Fibroblast of lung (primary cell): ENCODE results near the gene NHSL2. TPM values are rescaled to one million over a fixed set of nuclear protein-coding genes. Genes with fewer than 3 reads are reported as not detected.

Source experiments
- DNase-seq, 2 donors: peaks; one replicate each; pipeline versions ENCODE4 v3.0.0 to v3.0.0-alpha.2; 2010; ENCODE audit warnings: low read depth in 2 of 2
- H2AFZ ChIP-seq: 2 replicates; pipeline ENCODE4 v1.5.1; 2012; ENCODE audit warnings: low read length, control low read depth, inconsistent platforms
- H3K27ac ChIP-seq: 2 replicates; pipeline ENCODE4 v1.5.1; 2011; ENCODE audit warnings: low read length, control low read depth; ENCODE audit not compliant: insufficient read depth
- H3K27me3 ChIP-seq: 2 replicates; pipeline ENCODE4 v1.5.1; 2011; ENCODE audit warnings: mild to moderate bottlenecking, low read length; ENCODE audit not compliant: control insufficient read depth, insufficient read depth
- H3K36me3 ChIP-seq: 2 replicates; pipeline ENCODE4 v1.5.1; 2011; ENCODE audit warnings: low read length; ENCODE audit not compliant: control insufficient read depth, insufficient read depth
- H3K4me1 ChIP-seq: 2 replicates; pipeline ENCODE4 v1.5.1; 2011; ENCODE audit warnings: low read length; ENCODE audit not compliant: control insufficient read depth, insufficient read depth; ENCODE audit errors: extremely low read depth
- H3K4me2 ChIP-seq: 2 replicates; pipeline ENCODE4 v1.5.1; 2011; ENCODE audit warnings: low read length, control low read depth; ENCODE audit not compliant: insufficient read depth; ENCODE audit errors: extremely low read depth
- H3K4me3 ChIP-seq, 4 experiments: fragments of 200-600 bp in 1 of 4; sonication (generic) in 1 of 4; replicated peaks in 1 of 4; 2 replicates each; pipeline ENCODE4 v1.5.1; 2011 to 2016; ENCODE audit warnings: low read length in 4 of 4, low read depth in 3 of 4, mild to moderate bottlenecking in 3 of 4, control low read depth in 2 of 4, inconsistent platforms in 1 of 4, mixed read lengths in 1 of 4; ENCODE audit not compliant: insufficient read depth in 1 of 4; ENCODE audit errors: control extremely low read depth in 1 of 4
- H3K79me2 ChIP-seq: 2 replicates; pipeline ENCODE4 v1.5.1; 2012; ENCODE audit warnings: mild to moderate bottlenecking, low read length, inconsistent platforms; ENCODE audit not compliant: control insufficient read depth, insufficient read depth
- H3K9ac ChIP-seq: 2 replicates; pipeline ENCODE4 v1.5.1; 2011; ENCODE audit warnings: mild to moderate bottlenecking, low read length, control low read depth; ENCODE audit not compliant: insufficient read depth
- H3K9me3 ChIP-seq: 2 replicates; pipeline ENCODE4 v1.5.1; 2012; ENCODE audit warnings: low read depth, low read length; ENCODE audit not compliant: control insufficient read depth, insufficient read depth
- H4K20me1 ChIP-seq: 2 replicates; pipeline ENCODE4 v1.5.1; 2011; ENCODE audit warnings: low read length; ENCODE audit not compliant: control insufficient read depth, insufficient read depth; ENCODE audit errors: extremely low read depth
- CTCF ChIP-seq, 2 donors: IDR thresholded peaks in 1 of 2; conservative IDR thresholded peaks in 1 of 2; 1 replicate in 1 of 2; 2 replicates in 1 of 2; pipeline ENCODE4 v1.5.1; 2011 to 2012; ENCODE audit warnings: low read length in 2 of 2, control low read depth in 1 of 2, inconsistent platforms in 1 of 2, low read depth in 1 of 2, mild to moderate bottlenecking in 1 of 2
- EZH2 ChIP-seq: IDR thresholded peaks from 2 replicates; pipeline ENCODE4 v1.5.1; 2012; ENCODE audit warnings: low read length, control low read depth, mild to moderate bottlenecking; ENCODE audit errors: missing control alignments
- polyA plus RNA-seq, 2 donors: library from polyadenylated mRNA; depleted of rRNA in 1 of 2; stranded (reverse) in 1 of 2; unstranded in 1 of 2; fragments of >200 nt; gene quantifications; 2 replicates each; pipeline ENCODE4 v1.2.1, GENCODE V29; 2011 to 2012; ENCODE audit warnings: missing spikeins in 1 of 2
- total RNA-seq: library from RNA; depleted of rRNA; stranded (reverse); fragments of >200 nt; gene quantifications from 2 replicates; pipeline ENCODE4 v1.2.1, GENCODE V29; 2014

NHSL2 gene
- total and polyA plus RNA-seq, 2 donors (not counting 1 experiment from before 2014, with no cell fraction given): 4.3 to 9.7 TPM

GRCh38 chrX:72020204-72020603 lies 109.6 kb downstream of the NHSL2 start:
- H3K9me3 ChIP-seq: no peaks in the 10 kb centered on the region
- no peak for TF ChIP-seq CTCF (conservative IDR thresholded peaks at IDR 0.05 in 1 of 2, IDR thresholded peaks at IDR 0.05 in 1 of 2; ENCODE audit: low read depth in 1 of 2, low read length in 2 of 2)
- TF ChIP-seq EZH2: no peak
- H3K9ac ChIP-seq: no peak overlapping the region
- H3K27ac ChIP-seq: no peak overlapping the region
- no peaks in the 10 kb centered on the region for H4K20me1 ChIP-seq
- H3K79me2 ChIP-seq: no peaks in the 10 kb centered on the region
- DNase-seq: peak in 1 of 2 donors; percentile 26
- no peak overlapping the region for H3K4me3 ChIP-seq
- no peak overlapping the region for H2AFZ ChIP-seq
- no peak overlapping the region for H3K4me2 ChIP-seq
- H3K4me1 ChIP-seq: peaks cover 4% of the 10 kb centered on the region
- no peaks in the 10 kb centered on the region for H3K36me3 ChIP-seq
- H3K27me3 ChIP-seq: no peaks in the 10 kb centered on the region

- TF ChIP-seq CTCF (conservative IDR thresholded peaks at IDR 0.05 in 1 of 2, IDR thresholded peaks at IDR 0.05 in 1 of 2; ENCODE audit: low read depth in 1 of 2, low read length in 2 of 2) (no peak), EZH2 (no peak)
- H3K4me1 ChIP-seq: peaks cover 4% of the 10 kb centered on the region
- H3K27me3 ChIP-seq: no peaks in the 10 kb centered on the region
- no peak overlapping the region for H3K27ac ChIP-seq
- no peak overlapping the region for H3K4me3 ChIP-seq
- no peak overlapping the region for H3K4me2 ChIP-seq
- H3K9me3 ChIP-seq: no peaks in the 10 kb centered on the region
- H3K9ac ChIP-seq: no peak overlapping the region
- no peaks in the 10 kb centered on the region for H3K79me2 ChIP-seq
- DNase-seq: no peak
- H2AFZ ChIP-seq: no peak overlapping the region
- H3K36me3 ChIP-seq: no peaks in the 10 kb centered on the region
- no peaks in the 10 kb centered on the region for H4K20me1 ChIP-seq
Observed at GRCh38 chrX:72020788-72021187, 110.1 kb downstream of the NHSL2 start.

GRCh38 chrX:72021975-72022374 lies 111.3 kb downstream of the NHSL2 start:
- Histone ChIP-seq H3K27me3 (no peaks in the 10 kb centered on the region), H3K79me2 (no peaks in the 10 kb centered on the region), H3K4me3 (no peak overlapping the region)

More at GRCh38 chrX:72021975-72022374, 111.3 kb downstream of the NHSL2 start:
- TF ChIP-seq EZH2 (no peak), CTCF (conservative IDR thresholded peaks at IDR 0.05 in 1 of 2, IDR thresholded peaks at IDR 0.05 in 1 of 2; ENCODE audit: low read depth in 1 of 2, low read length in 2 of 2) (peak; percentile 31 to 45)
- H3K9ac ChIP-seq: no peak overlapping the region
- no peaks in the 10 kb centered on the region for H3K9me3 ChIP-seq
- no peaks in the 10 kb centered on the region for H3K36me3 ChIP-seq
- no peaks in the 10 kb centered on the region for H4K20me1 ChIP-seq
- peaks cover 4% of the 10 kb centered on the region for H3K4me1 ChIP-seq
- no peak overlapping the region for H2AFZ ChIP-seq
- no peak for DNase-seq
- H3K4me2 ChIP-seq: no peak overlapping the region
- H3K27ac ChIP-seq: no peak overlapping the region
